Measurements from ENCODE around the gene PPP4R3B.
"Not testable (repeated sequence)": the region's sequence is repeated elsewhere in the genome, so short reads cannot be mapped to it uniquely, and the experiment has no call there.

PPP4R3B gene

GRCh38 chr2:55550368-55551102 lies 66.9 kb downstream of the PPP4R3B start:
- no peak overlapping the region for H3K4me3 ChIP-seq (ENCODE audit: low read depth, low read length)
- H3K4me1 ChIP-seq (ENCODE audit: control insufficient read depth, insufficient read depth, low read length), result no peaks in the 10 kb centered on the region
- H3K9ac ChIP-seq (ENCODE audit: low read depth, low read length), result no peak overlapping the region
- H3K36me3 ChIP-seq (ENCODE audit: control insufficient read depth, insufficient read depth, low read length), result peaks cover 4% of the 10 kb centered on the region
- no peaks in the 10 kb centered on the region for H3K27me3 ChIP-seq (ENCODE audit: control insufficient read depth, insufficient read depth, low read length)
- no peaks in the 10 kb centered on the region for H3K9me3 ChIP-seq (ENCODE audit: control insufficient read depth, insufficient read depth, low read length)

- not testable (repeated sequence) for H3K27me3 ChIP-seq (ENCODE audit: control insufficient read depth, insufficient read depth, low read length); H3K36me3 ChIP-seq (ENCODE audit: control insufficient read depth, insufficient read depth, low read length); H3K9me3 ChIP-seq (ENCODE audit: control insufficient read depth, insufficient read depth, low read length); H3K9ac ChIP-seq (ENCODE audit: low read depth, low read length); H3K4me3 ChIP-seq (ENCODE audit: low read depth, low read length); H3K4me1 ChIP-seq (ENCODE audit: control insufficient read depth, insufficient read depth, low read length)
Measured at GRCh38 chr2:55547679-55548078, 69.7 kb downstream of the PPP4R3B start.

DNA sequence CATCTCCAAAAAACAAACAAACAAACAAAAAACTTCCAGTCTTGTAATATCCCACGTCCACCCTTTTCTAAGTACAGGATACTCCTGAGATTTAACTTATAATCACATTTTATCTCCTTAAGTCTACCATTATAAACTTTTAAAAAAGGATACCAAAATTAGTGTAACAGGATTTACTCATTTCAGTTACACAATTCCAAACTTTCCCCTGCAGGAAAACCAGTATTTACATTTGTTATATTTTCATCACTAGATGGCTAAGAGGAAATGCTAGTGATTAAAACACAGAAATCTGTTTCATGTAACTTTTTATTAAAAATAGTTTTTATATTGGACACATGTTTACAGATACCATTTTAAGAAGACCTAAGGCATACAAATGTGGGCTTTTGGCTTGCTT lies 70.4 kb downstream of the PPP4R3B start:
- Histone ChIP-seq H3K27me3 (ENCODE audit: control insufficient read depth, insufficient read depth, low read length) (no peaks in the 10 kb centered on the region), H3K36me3 (ENCODE audit: control insufficient read depth, insufficient read depth, low read length) (no peaks in the 10 kb centered on the region), H3K4me3 (ENCODE audit: low read depth, low read length) (no peak overlapping the region), H3K9me3 (ENCODE audit: control insufficient read depth, insufficient read depth, low read length) (no peaks in the 10 kb centered on the region), H3K4me1 (ENCODE audit: control insufficient read depth, insufficient read depth, low read length) (no peaks in the 10 kb centered on the region), H3K9ac (ENCODE audit: low read depth, low read length) (no peak overlapping the region)

- no peak overlapping the region for H3K4me3 ChIP-seq (ENCODE audit: low read depth, low read length)
- H3K4me1 ChIP-seq (ENCODE audit: control insufficient read depth, insufficient read depth, low read length), result no peaks in the 10 kb centered on the region
- H3K9ac ChIP-seq (ENCODE audit: low read depth, low read length), result no peak overlapping the region
- no peaks in the 10 kb centered on the region for H3K36me3 ChIP-seq (ENCODE audit: control insufficient read depth, insufficient read depth, low read length)
- no peaks in the 10 kb centered on the region for H3K9me3 ChIP-seq (ENCODE audit: control insufficient read depth, insufficient read depth, low read length)
- H3K27me3 ChIP-seq (ENCODE audit: control insufficient read depth, insufficient read depth, low read length), result no peaks in the 10 kb centered on the region
Measured at GRCh38 chr2:55530539-55531081, 86.8 kb downstream of the PPP4R3B start.

DNA sequence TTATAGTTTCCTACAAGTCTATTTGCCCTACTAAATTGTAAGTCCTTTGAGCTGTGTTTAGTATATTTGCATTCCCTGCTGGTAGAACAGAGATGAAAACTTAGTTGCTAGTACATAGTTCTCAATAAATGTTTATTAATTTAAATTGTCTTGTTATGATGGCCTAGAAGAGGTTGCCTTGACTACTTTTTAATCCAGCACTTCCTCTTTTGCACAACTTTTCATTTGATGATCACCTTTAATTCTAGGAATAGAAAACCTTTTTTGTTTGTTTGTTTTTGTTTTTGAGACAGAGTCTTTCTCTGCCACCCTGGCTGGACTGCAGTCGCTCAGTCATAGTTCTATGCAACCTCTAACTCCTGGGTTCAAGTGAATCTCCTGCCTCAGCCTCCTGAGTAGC lies 91.2 kb downstream of the PPP4R3B start:
- no peaks in the 10 kb centered on the region for H3K36me3 ChIP-seq (ENCODE audit: control insufficient read depth, insufficient read depth, low read length)
- no peaks in the 10 kb centered on the region for H3K4me1 ChIP-seq (ENCODE audit: control insufficient read depth, insufficient read depth, low read length)
- no peaks in the 10 kb centered on the region for H3K27me3 ChIP-seq (ENCODE audit: control insufficient read depth, insufficient read depth, low read length)
- no peaks in the 10 kb centered on the region for H3K9me3 ChIP-seq (ENCODE audit: control insufficient read depth, insufficient read depth, low read length)
- H3K4me3 ChIP-seq (ENCODE audit: low read depth, low read length), result no peak overlapping the region
- no peak overlapping the region for H3K9ac ChIP-seq (ENCODE audit: low read depth, low read length)

DNA sequence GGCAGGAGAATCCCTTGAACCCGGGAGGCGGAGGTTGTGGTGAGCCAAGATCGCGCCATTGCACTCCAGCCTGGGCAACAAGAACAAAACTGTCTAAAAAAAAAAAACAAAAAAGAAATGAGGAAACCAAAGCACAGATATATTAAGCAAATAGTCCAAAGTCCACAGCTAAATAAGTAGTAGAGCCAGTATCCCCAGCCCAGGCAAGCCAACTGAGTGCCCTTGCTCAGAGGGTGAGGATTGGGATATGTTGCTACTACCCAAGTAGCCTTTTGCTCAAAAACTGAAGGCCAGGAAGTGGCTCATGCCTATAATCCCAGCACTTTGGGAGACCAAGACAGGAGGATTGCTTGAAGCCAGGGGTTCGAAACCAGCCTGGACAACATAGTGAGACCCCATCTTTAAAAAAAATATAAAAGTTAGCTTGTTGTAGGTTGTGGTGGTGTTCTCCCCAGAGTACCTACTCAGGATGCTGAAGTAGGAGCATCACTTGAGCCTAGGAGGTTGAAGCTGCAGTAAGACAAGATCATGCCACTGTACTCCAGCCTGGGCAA lies 92.5 kb downstream of the PPP4R3B start:
- Histone ChIP-seq H3K9ac (ENCODE audit: low read depth, low read length) (no peak overlapping the region), H3K4me1 (ENCODE audit: control insufficient read depth, insufficient read depth, low read length) (no peaks in the 10 kb centered on the region), H3K9me3 (ENCODE audit: control insufficient read depth, insufficient read depth, low read length) (no peaks in the 10 kb centered on the region), H3K4me3 (ENCODE audit: low read depth, low read length) (no peak overlapping the region), H3K27me3 (ENCODE audit: control insufficient read depth, insufficient read depth, low read length) (no peaks in the 10 kb centered on the region), H3K36me3 (ENCODE audit: control insufficient read depth, insufficient read depth, low read length) (no peaks in the 10 kb centered on the region)

GRCh38 chr2:55519938-55520885 lies 97.2 kb downstream of the PPP4R3B start:
- H3K9me3 ChIP-seq (ENCODE audit: control insufficient read depth, insufficient read depth, low read length), result no peaks in the 10 kb centered on the region
- H3K9ac ChIP-seq (ENCODE audit: low read depth, low read length), result peak overlapping the region; percentile 3
- peak overlapping the region; percentile 94 for H3K4me3 ChIP-seq (ENCODE audit: low read depth, low read length)
- no peaks in the 10 kb centered on the region for H3K27me3 ChIP-seq (ENCODE audit: control insufficient read depth, insufficient read depth, low read length)
- H3K4me1 ChIP-seq (ENCODE audit: control insufficient read depth, insufficient read depth, low read length), result no peaks in the 10 kb centered on the region
- no peaks in the 10 kb centered on the region for H3K36me3 ChIP-seq (ENCODE audit: control insufficient read depth, insufficient read depth, low read length)

DNA sequence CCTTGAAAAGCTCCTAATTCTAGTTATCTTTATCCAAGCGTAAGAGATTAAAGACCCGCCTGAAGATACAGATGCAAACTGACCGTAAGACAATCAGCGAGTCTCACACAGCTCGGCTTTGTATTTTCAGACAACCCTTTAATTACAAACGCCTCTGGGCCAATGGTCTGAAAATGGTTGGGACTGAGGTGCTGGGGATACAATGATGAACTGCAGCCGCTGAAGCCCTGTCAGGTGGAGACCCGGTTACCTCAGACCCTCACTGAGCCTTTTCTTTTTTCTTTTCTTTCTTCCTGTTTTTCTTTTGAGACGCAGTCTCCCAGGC lies 98.6 kb downstream of the PPP4R3B start:
- Histone ChIP-seq H3K9ac (ENCODE audit: low read depth, low read length) (peak overlapping the region; percentile 61), H3K9me3 (ENCODE audit: control insufficient read depth, insufficient read depth, low read length) (no peaks in the 10 kb centered on the region), H3K4me3 (ENCODE audit: low read depth, low read length) (peak overlapping the region; percentile 94), H3K27me3 (ENCODE audit: control insufficient read depth, insufficient read depth, low read length) (no peaks in the 10 kb centered on the region), H3K4me1 (ENCODE audit: control insufficient read depth, insufficient read depth, low read length) (no peaks in the 10 kb centered on the region), H3K36me3 (ENCODE audit: control insufficient read depth, insufficient read depth, low read length) (no peaks in the 10 kb centered on the region)

- Histone ChIP-seq H3K27me3 (ENCODE audit: control insufficient read depth, insufficient read depth, low read length) (no peaks in the 10 kb centered on the region), H3K36me3 (ENCODE audit: control insufficient read depth, insufficient read depth, low read length) (no peaks in the 10 kb centered on the region), H3K9me3 (ENCODE audit: control insufficient read depth, insufficient read depth, low read length) (no peaks in the 10 kb centered on the region), H3K9ac (ENCODE audit: low read depth, low read length) (no peak overlapping the region), H3K4me1 (ENCODE audit: control insufficient read depth, insufficient read depth, low read length) (no peaks in the 10 kb centered on the region), H3K4me3 (ENCODE audit: low read depth, low read length) (no peak overlapping the region)
Measured at GRCh38 chr2:55511508-55512124, 105.8 kb downstream of the PPP4R3B start.

GRCh38 chr2:55502590-55503141 lies 114.8 kb downstream of the PPP4R3B start:
- no peaks in the 10 kb centered on the region for H3K27me3 ChIP-seq (ENCODE audit: control insufficient read depth, insufficient read depth, low read length)

DNA sequence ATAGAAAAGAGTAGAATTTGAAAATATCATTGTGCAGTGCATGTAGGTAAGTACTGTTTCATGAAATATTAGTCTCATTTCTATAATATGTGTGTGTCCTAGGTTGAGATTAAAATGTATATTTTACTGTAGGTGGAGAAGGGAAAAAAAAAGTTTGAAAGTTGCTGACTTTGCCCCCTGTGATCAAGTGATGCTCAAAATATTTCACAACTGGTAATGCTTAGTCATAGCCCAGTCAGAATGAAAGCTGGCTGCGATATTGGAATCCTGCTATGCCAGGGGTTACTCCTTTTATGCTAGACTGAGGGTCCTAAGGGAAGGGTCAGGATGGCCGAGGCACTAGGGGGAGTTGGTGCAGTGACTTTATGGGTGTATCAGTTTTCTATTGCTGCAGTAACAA lies 117.4 kb downstream of the PPP4R3B start:
- no peak overlapping the region for H3K4me3 ChIP-seq (ENCODE audit: low read depth, low read length)
- H3K9me3 ChIP-seq (ENCODE audit: control insufficient read depth, insufficient read depth, low read length), result no peaks in the 10 kb centered on the region
- no peaks in the 10 kb centered on the region for H3K36me3 ChIP-seq (ENCODE audit: control insufficient read depth, insufficient read depth, low read length)
- H3K4me1 ChIP-seq (ENCODE audit: control insufficient read depth, insufficient read depth, low read length), result no peaks in the 10 kb centered on the region
- no peak overlapping the region for H3K9ac ChIP-seq (ENCODE audit: low read depth, low read length)
- no peaks in the 10 kb centered on the region for H3K27me3 ChIP-seq (ENCODE audit: control insufficient read depth, insufficient read depth, low read length)

More at GRCh38 chr2:55502590-55503141, 114.8 kb downstream of the PPP4R3B start:
- no peak overlapping the region for H3K9ac ChIP-seq (ENCODE audit: low read depth, low read length)
- H3K36me3 ChIP-seq (ENCODE audit: control insufficient read depth, insufficient read depth, low read length), result no peaks in the 10 kb centered on the region
- H3K4me1 ChIP-seq (ENCODE audit: control insufficient read depth, insufficient read depth, low read length), result no peaks in the 10 kb centered on the region
- no peak overlapping the region for H3K4me3 ChIP-seq (ENCODE audit: low read depth, low read length)
- H3K9me3 ChIP-seq (ENCODE audit: control insufficient read depth, insufficient read depth, low read length), result no peaks in the 10 kb centered on the region

Data from iPS-15b (cell line).